ENCODE data around the gene ERI2. TPM values are rescaled to one million over a fixed set of nuclear protein-coding genes. Genes with fewer than 3 reads are reported as not detected.
"Not testable (repeated sequence)": the region's sequence is repeated elsewhere in the genome, so short reads cannot be mapped to it uniquely, and the experiment has no call there.

Gene ERI2
- total RNA-seq, 2 experiments from 2014 or later, result 20.1 to 21.6 TPM

- Mint-ChIP-seq H3K4me3 (peak overlapping the region; percentile 97), H3K27me3 (no peaks in the 10 kb centered on the region), H3K27ac (peak overlapping the region; percentile 96), H3K9me3 (ENCODE audit: low read depth) (no peaks in the 10 kb centered on the region), H3K36me3 (peaks cover 23% of the 10 kb centered on the region), H3K4me1 (peaks cover 35% of the 10 kb centered on the region)
- DNase-seq, result no peak
- no peak for ATAC-seq
- CTCF ChIA-PET, result interaction anchor here (1.5 to 2.1 kb wide), 3 partner anchors 8 to 493 kb away, joined by 3 to 8 read pairs (median 7); no protein-coding TSS in a partner anchor
Observed at GRCh38 chr16:20807862-20808261, 1.6 kb upstream of the ERI2 start.

DNA sequence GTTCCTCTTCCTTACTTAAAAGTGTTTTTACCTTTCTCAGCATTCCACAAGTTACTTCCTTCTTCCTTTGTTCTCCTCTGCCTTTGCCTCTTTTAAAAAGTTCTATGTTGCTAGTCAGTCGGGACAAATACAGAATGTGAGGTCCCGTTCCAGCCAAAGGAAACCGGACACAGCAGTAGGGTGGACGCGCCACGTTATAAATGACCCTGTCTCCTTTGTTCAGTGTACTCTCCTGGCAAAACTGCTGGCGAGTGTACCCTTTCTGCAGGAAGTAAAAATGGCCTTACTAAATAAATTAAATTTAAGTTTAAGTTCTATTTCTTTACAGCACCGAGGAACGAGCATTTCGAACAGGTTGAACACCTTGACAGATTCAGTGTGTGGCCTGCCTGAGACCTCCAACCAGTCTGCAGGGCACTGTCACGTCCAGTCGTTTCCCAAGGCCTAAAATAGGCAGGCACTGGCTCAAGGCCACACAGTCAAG, 546 bp downstream of the ERI2 start:
- not testable (repeated sequence) for H3K9me3 Mint-ChIP-seq (ENCODE audit: low read depth); H3K27me3 Mint-ChIP-seq; DNase-seq; ATAC-seq
- CTCF ChIA-PET, result interaction anchor here (0.9 to 2.1 kb wide), 7 partner anchors 10 to 278 kb away, joined by 3 to 9 read pairs (median 5); no protein-coding TSS in a partner anchor
- Mint-ChIP-seq H3K36me3 (peaks cover 22% of the 10 kb centered on the region), H3K4me1 (peaks cover 31% of the 10 kb centered on the region), H3K4me3 (peak overlapping the region; percentile 97), H3K27ac (peak overlapping the region; percentile 96)

DNA sequence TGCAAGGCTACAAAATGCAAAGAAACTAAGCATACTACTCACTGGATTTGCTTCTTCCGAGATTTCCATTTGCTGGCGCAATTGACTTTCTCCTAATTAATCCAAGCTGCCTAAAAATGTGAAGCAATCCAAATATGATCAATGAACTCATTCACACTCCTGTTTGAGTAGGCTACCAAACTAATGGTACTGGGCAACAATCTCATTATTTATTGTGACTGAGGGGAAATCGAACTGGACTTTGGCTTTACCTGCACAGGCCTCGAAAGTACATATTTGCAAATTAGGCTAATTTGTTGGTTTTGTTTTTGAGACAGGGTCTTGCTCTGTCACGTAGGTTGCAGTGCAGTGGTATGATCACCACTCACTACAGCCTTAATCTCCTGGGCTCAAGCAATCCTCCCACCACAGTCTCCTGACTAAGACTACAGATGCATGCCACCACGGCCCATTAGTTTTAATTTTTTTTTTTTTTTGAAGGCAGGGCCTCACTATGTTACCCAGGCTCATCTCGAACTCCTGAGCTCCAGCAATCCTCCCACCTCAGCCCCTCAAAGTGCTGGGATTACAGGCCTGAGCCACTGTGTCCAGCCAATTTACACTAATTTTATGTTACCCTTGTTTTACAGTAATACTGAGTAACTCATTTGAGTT, 2.6 kb downstream of the ERI2 start:
- H3K9me3 Mint-ChIP-seq (ENCODE audit: low read depth), result no peaks in the 10 kb centered on the region
- peaks cover 20% of the 10 kb centered on the region for H3K36me3 Mint-ChIP-seq
- H3K27me3 Mint-ChIP-seq, result no peaks in the 10 kb centered on the region
- CTCF ChIA-PET, result no interaction called here
- DNase-seq, result no peak
- no peak for ATAC-seq
- H3K4me1 Mint-ChIP-seq, result peaks cover 31% of the 10 kb centered on the region
- no peak overlapping the region for H3K4me3 Mint-ChIP-seq
- H3K27ac Mint-ChIP-seq, result no peak overlapping the region

DNA sequence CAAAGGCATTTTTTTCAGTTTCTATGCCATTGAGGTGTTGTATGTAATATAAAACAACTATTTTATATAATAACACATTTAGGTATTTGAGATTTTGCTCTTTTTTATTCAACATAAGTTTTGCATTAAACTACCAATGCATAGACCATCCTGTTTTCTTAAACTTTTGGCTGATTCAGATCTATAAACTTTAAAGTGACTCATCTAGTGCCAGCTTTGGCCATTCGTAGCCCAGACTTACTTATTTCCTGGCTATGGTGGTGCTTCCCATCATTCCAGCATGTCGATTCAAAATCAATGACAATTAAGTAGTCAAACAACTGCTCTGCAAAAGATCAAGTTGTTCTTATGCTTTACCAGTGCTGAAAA, 3.1 kb downstream of the ERI2 start:
- DNase-seq, result no peak
- CTCF ChIA-PET, result no interaction called here

GRCh38 chr16:20801278-20801677, 5.0 kb downstream of the ERI2 start:
- H3K36me3 Mint-ChIP-seq, result peaks cover 24% of the 10 kb centered on the region
- H3K27me3 Mint-ChIP-seq, result no peaks in the 10 kb centered on the region
- CTCF ChIA-PET, result interaction anchor here (1.2 to 1.9 kb wide), 2 partner anchors 43 to 283 kb away, joined by 3 to 5 read pairs; no protein-coding TSS in a partner anchor
- H3K4me1 Mint-ChIP-seq, result peaks cover 26% of the 10 kb centered on the region
- H3K4me3 Mint-ChIP-seq, result no peak overlapping the region
- DNase-seq (no peak), ATAC-seq (no peak)
- peak overlapping the region; percentile 8 for H3K27ac Mint-ChIP-seq
- no peaks in the 10 kb centered on the region for H3K9me3 Mint-ChIP-seq (ENCODE audit: low read depth)

More for the DNA sequence above, 3.1 kb downstream of the ERI2 start:
- no peak overlapping the region for H3K27ac Mint-ChIP-seq
- no peak for ATAC-seq
- no peaks in the 10 kb centered on the region for H3K9me3 Mint-ChIP-seq (ENCODE audit: low read depth)
- peaks cover 32% of the 10 kb centered on the region for H3K4me1 Mint-ChIP-seq
- no peak overlapping the region for H3K4me3 Mint-ChIP-seq
- H3K36me3 Mint-ChIP-seq, result peaks cover 19% of the 10 kb centered on the region
- H3K27me3 Mint-ChIP-seq, result no peaks in the 10 kb centered on the region

DNA sequence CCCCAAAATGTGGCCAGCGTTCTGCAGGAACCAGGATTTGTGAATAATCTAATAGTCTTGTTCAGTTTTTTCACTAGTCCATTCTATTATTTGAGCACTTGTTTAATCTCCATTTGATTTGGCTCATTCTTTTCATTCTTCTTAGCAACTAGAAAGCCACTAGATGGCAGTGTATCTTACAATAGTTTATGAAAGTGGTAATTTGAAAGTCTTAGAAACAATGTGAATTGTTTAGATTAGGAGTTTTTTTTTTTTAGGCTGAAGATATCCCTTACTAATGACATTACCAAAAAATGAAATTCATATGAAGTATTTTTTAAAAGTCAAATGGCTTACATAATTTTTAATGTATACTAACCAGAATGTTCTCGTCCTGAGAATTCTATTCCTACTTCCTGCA, 6.7 kb downstream of the ERI2 start:
- Mint-ChIP-seq H3K9me3 (ENCODE audit: low read depth) (no peaks in the 10 kb centered on the region), H3K27me3 (no peaks in the 10 kb centered on the region), H3K4me3 (no peak overlapping the region), H3K27ac (no peak overlapping the region), H3K36me3 (peaks cover 24% of the 10 kb centered on the region), H3K4me1 (peaks cover 19% of the 10 kb centered on the region)
- DNase-seq (no peak), ATAC-seq (no peak)
- CTCF ChIA-PET, result interaction anchor here (0.7 to 2.4 kb wide), 9 partner anchors 13 to 285 kb away, joined by 3 to 8 read pairs (median 3); no protein-coding TSS in a partner anchor

GRCh38 chr16:20798364-20798763, 7.9 kb downstream of the ERI2 start:
- no peak overlapping the region for H3K4me3 Mint-ChIP-seq
- DNase-seq, result no peak
- H3K4me1 Mint-ChIP-seq, result peaks cover 11% of the 10 kb centered on the region
- H3K9me3 Mint-ChIP-seq (ENCODE audit: low read depth), result no peaks in the 10 kb centered on the region
- H3K36me3 Mint-ChIP-seq, result peaks cover 22% of the 10 kb centered on the region
- no peaks in the 10 kb centered on the region for H3K27me3 Mint-ChIP-seq
- H3K27ac Mint-ChIP-seq, result peak overlapping the region; percentile 27
- no peak for ATAC-seq
- CTCF ChIA-PET, result interaction anchor here (1.1 to 2.4 kb wide), 4 partner anchors 14 to 287 kb away, joined by 3 to 8 read pairs (median 3); no protein-coding TSS in a partner anchor

- H3K27me3 Mint-ChIP-seq, result no peaks in the 10 kb centered on the region
- ATAC-seq, result no peak
- DNase-seq, result no peak
- peaks cover 3% of the 10 kb centered on the region for H3K36me3 Mint-ChIP-seq
- CTCF ChIA-PET, result interaction anchor here (1.6 kb wide), 1 partner anchor 19 kb away, joined by 3 read pairs; no protein-coding TSS in a partner anchor
- H3K4me3 Mint-ChIP-seq, result no peak overlapping the region
- H3K4me1 Mint-ChIP-seq, result no peaks in the 10 kb centered on the region
- H3K27ac Mint-ChIP-seq, result no peak overlapping the region
- H3K9me3 Mint-ChIP-seq (ENCODE audit: low read depth), result no peaks in the 10 kb centered on the region
Observed at GRCh38 chr16:20791923-20792612, 14.2 kb downstream of the ERI2 start.

- Mint-ChIP-seq H3K4me1 (no peaks in the 10 kb centered on the region), H3K36me3 (peaks cover 2% of the 10 kb centered on the region), H3K27ac (no peak overlapping the region), H3K9me3 (ENCODE audit: low read depth) (no peaks in the 10 kb centered on the region), H3K27me3 (no peaks in the 10 kb centered on the region), H3K4me3 (no peak overlapping the region)
- ATAC-seq, result no peak
- CTCF ChIA-PET, result interaction anchor here (0.7 to 0.9 kb wide), 2 partner anchors 13 to 98 kb away, joined by 3 to 4 read pairs; no protein-coding TSS in a partner anchor
- DNase-seq, result no peak
Observed at GRCh38 chr16:20789130-20789529, 17.1 kb downstream of the ERI2 start.

GRCh38 chr16:20784204-20784603, 22.1 kb downstream of the ERI2 start:
- Mint-ChIP-seq H3K27me3 (no peaks in the 10 kb centered on the region), H3K36me3 (peaks cover 5% of the 10 kb centered on the region), H3K4me3 (no peak overlapping the region), H3K4me1 (no peaks in the 10 kb centered on the region), H3K9me3 (ENCODE audit: low read depth) (no peaks in the 10 kb centered on the region), H3K27ac (no peak overlapping the region)
- DNase-seq, result no peak
- CTCF ChIA-PET, result interaction anchor here (0.5 to 2.4 kb wide), 3 partner anchors 9 to 22 kb away, joined by 3 to 9 read pairs (median 7); no protein-coding TSS in a partner anchor
- no peak for ATAC-seq

GRCh38 chr16:20782470-20782869, 23.8 kb downstream of the ERI2 start:
- H3K4me3 Mint-ChIP-seq, result no peak overlapping the region
- ATAC-seq, result no peak
- CTCF ChIA-PET, result interaction anchor here (0.7 to 1.5 kb wide), 3 partner anchors 8 to 16 kb away, joined by 3 to 7 read pairs (median 3); no protein-coding TSS in a partner anchor

DNA sequence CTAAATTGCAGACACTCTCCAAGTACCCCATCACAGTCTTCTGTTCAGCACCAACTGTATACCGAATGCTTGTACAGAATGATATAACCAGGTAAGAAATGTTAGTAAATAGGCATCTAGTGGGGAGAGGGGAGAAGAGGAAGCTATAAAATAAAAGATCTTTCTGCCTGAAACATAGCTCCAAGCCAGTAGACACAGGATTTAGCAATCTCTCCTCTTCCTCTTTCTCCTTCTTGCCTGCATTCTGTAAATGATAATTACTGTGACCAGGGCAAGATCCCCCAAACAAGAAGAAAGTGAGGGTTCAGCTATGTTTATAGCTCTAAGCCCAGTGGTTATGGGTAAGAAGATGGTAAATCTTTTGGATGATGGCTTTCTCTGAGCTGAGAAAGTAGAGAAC, 24.6 kb downstream of the ERI2 start:
- no peaks in the 10 kb centered on the region for H3K27me3 Mint-ChIP-seq
- H3K9me3 Mint-ChIP-seq (ENCODE audit: low read depth), result no peaks in the 10 kb centered on the region
- peaks cover 5% of the 10 kb centered on the region for H3K4me1 Mint-ChIP-seq
- no peak overlapping the region for H3K27ac Mint-ChIP-seq
- DNase-seq (no peak), ATAC-seq (no peak)
- H3K36me3 Mint-ChIP-seq, result peaks cover 5% of the 10 kb centered on the region
- no peak overlapping the region for H3K4me3 Mint-ChIP-seq
- CTCF ChIA-PET, result no interaction called here

More at GRCh38 chr16:20782470-20782869, 23.8 kb downstream of the ERI2 start:
- Mint-ChIP-seq H3K36me3 (peaks cover 5% of the 10 kb centered on the region), H3K27me3 (no peaks in the 10 kb centered on the region), H3K9me3 (ENCODE audit: low read depth) (no peaks in the 10 kb centered on the region), H3K4me1 (peaks cover 2% of the 10 kb centered on the region), H3K27ac (no peak overlapping the region)
- no peak for DNase-seq

DNA sequence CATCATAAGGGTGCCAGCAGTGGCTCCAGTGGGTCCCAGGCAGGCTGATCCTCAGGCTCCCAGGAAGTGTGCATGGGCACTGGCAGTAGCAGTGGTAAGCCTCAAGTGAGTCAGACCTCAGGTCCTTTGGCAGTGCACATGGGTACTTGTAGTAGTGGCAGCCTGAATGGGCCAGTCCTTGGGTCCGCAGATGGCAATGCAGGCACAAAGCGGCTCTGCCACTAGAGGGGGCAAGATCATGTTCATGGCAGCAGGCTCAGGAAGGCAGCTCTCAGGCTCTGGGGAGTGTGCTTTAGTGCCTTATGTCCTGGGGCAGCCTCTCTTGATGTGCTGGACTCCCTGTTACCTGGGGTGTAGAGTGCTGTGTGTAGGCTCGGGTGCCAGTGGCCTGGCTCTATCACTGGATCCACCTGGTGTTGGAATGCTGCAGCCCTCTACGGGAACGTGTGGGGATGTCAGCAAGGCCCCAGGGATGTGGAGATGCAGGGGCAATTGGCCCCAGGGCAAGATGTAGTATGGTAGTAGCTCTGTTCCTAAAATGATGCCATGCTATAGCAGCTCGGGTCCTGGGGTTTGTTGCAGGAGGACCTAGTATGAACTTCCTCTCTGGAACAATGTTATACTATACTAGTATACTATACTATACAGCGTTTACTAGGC, 31.4 kb downstream of the ERI2 start:
- H3K4me3 Mint-ChIP-seq, result no peak overlapping the region
- ATAC-seq (peak; percentile 85), DNase-seq (peak; percentile 81)
- no peaks in the 10 kb centered on the region for H3K9me3 Mint-ChIP-seq (ENCODE audit: low read depth)
- no peak overlapping the region for H3K27ac Mint-ChIP-seq
- H3K4me1 Mint-ChIP-seq, result peaks cover 5% of the 10 kb centered on the region
- no peaks in the 10 kb centered on the region for H3K27me3 Mint-ChIP-seq
- CTCF ChIA-PET, result interaction anchor here (0.7 to 2.9 kb wide), 9 partner anchors 9 to 325 kb away, joined by 3 to 16 read pairs (median 5); partner anchors contain the start of gene ACSM3
- peaks cover 2% of the 10 kb centered on the region for H3K36me3 Mint-ChIP-seq

Data from activated CD8-positive, alpha-beta memory T cell treated with anti-CD3 and anti-CD28 coated beads, Interleukin-2, amount 10 ng/mL, durations not matched to agents 7 days and 5 days (primary cell).